ENCODE measurements around the gene MARCKS. TPM values are rescaled to one million over a fixed set of nuclear protein-coding genes. Genes with fewer than 3 reads are reported as not detected.

The MARCKS gene, protein sequence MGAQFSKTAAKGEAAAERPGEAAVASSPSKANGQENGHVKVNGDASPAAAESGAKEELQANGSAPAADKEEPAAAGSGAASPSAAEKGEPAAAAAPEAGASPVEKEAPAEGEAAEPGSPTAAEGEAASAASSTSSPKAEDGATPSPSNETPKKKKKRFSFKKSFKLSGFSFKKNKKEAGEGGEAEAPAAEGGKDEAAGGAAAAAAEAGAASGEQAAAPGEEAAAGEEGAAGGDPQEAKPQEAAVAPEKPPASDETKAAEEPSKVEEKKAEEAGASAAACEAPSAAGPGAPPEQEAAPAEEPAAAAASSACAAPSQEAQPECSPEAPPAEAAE
- total RNA-seq: under 1 TPM; 0.27 to 0.42 TPM

DNA sequence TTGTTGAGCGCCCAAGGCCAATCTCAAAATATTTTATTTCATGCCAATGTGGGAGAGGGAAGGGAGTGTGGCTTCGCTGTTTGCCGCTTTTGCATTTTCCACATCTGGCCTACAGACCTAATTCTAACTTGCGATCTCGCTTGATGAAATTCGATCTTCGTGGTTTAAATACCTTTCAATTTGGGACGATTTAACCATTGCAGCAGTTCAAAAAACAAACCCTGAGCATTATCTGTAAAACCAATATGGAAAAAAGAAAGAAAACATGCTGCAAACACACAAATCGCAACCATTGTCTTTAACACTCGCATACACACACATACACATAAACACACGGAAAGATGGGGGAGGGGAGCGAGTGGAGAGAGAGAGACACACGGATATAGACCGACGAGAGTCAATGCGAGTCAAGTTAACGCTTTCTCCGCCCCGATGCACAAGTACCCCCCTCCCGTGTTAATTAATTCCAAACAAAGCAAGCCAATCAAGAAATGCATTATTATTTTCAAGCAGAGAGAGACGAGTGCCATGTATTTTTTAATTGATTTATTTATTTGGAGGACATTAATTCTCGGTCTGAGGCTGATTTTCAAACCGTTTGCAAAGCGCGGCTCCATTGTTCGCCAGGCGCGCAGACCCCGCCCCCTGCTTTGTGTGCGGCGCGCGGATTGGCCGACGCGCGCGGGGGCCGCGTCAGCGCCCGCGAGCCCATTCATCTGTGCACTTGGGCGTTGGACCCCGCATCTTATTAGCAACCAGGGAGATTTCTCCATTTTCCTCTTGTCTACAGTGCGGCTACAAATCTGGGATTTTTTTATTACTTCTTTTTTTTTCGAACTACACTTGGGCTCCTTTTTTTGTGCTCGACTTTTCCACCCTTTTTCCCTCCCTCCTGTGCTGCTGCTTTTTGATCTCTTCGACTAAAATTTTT, at the start of gene MARCKS:
Gene MARCKS (plus strand): TSS at position 721 of the 931 bp plus-strand sequence. CDS start 401 bp downstream, outside the sequence.
- H3K4me1 Mint-ChIP-seq: peaks cover 13% of the 10 kb centered on the region
- no peaks in the 10 kb centered on the region for H3K36me3 Mint-ChIP-seq (ENCODE audit: low read depth)
- no peak within 1 kb of the TSS for H3K4me3 Mint-ChIP-seq
- H3K27me3 Mint-ChIP-seq: peaks cover 38% of the 10 kb centered on the region
- DNase-seq (peak; percentile 69), ATAC-seq (peak; percentile 32)
- intact Hi-C loops (cut with DNase I, micrococcal nuclease): loop anchor here (2.0 to 5.0 kb wide), 2 partner anchors 225 to 226 kb away; no protein-coding TSS in a partner anchor
- H3K27ac Mint-ChIP-seq: no peak within 1 kb of the TSS
- CTCF ChIA-PET: no interaction called here
- H3K9me3 Mint-ChIP-seq (ENCODE audit: low read depth): no peaks in the 10 kb centered on the region
- POLR2A ChIA-PET: no interaction called here

DNA sequence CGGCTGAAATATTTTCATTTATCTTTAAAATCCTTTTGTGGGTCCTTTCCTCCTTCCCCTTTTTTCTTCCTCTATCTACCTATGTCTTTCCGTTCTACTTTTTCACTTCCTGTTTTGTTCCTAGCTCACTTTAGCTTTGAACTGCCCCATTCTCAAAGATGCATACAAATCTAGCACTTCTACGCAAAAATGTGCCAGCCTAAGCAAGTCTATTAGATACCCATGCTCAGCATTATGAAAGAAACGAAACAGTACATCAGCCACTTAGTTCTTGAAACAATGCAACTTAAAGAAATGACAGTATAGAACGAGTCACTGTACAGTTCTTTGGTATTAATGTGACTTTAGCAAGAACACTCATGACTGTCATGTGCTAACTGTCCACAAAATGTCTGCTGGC, 47.3 kb upstream of the MARCKS start:
- Mint-ChIP-seq H3K4me3 (no peak overlapping the region), H3K27ac (no peak overlapping the region), H3K27me3 (no peaks in the 10 kb centered on the region), H3K9me3 (ENCODE audit: low read depth) (no peaks in the 10 kb centered on the region), H3K36me3 (ENCODE audit: low read depth) (no peaks in the 10 kb centered on the region), H3K4me1 (peaks cover 6% of the 10 kb centered on the region)
- intact Hi-C loops (cut with DNase I, micrococcal nuclease): loop anchor here in 1 of 2 experiments (5.0 kb wide), 1 partner anchor 178 kb away; no protein-coding TSS in a partner anchor
- DNase-seq: no peak
- peak; percentile 42 for ATAC-seq
- ChIA-PET POLR2A (no interaction called here), CTCF (no interaction called here)

DNA sequence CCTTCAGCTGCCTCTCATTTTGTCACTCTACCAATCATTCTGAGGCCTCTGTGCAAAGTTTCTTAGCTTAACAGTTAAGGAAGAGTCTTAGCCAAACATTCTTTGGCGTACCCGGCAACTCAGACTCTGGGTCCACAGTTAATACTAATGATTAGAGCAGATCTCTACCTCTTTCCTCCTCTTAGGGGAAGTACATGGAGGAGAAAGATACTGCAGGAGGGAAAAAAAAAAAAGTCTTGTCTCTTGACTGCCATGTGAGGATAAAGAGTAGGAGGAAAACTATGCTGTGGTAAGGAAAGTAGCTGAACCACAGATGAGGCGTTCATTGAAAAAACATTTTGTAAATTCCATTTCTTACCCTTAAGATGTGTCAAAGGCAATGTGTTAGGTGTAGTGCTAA, 44.0 kb upstream of the MARCKS start:
- Mint-ChIP-seq H3K4me3 (no peak overlapping the region), H3K27ac (no peak overlapping the region), H3K27me3 (peaks cover 1% of the 10 kb centered on the region), H3K4me1 (peaks cover 4% of the 10 kb centered on the region), H3K9me3 (ENCODE audit: low read depth) (no peaks in the 10 kb centered on the region), H3K36me3 (ENCODE audit: low read depth) (no peaks in the 10 kb centered on the region)
- POLR2A ChIA-PET: no interaction called here
- ATAC-seq (no peak), DNase-seq (no peak)
- intact Hi-C loops (cut with DNase I, micrococcal nuclease): no loop called here
- CTCF ChIA-PET: no interaction called here

DNA sequence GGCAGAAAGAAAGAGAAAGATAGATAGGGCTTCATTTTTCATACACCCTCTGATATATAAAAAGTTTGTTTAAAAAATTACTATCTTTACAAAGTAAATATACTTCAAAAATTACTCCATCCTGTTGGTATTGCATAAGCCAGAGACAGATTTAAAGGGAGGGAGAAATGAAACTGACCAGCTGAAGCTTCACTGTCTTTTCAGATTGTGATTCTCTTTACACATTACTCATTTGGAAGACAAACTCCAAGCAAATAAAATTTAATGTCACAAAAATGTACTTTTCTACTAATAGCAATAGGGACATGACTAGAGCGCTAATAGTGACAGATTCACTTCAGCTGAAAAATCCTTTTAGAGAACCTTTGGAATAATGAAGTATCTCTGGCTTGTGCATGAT, 38.6 kb upstream of the MARCKS start:
- ChIA-PET CTCF (interaction anchor here (1.1 kb wide), 1 partner anchor 40 kb away, joined by 4 read pairs; no protein-coding TSS in a partner anchor), POLR2A (no interaction called here)
- Mint-ChIP-seq H3K9me3 (ENCODE audit: low read depth) (no peaks in the 10 kb centered on the region), H3K27ac (no peak overlapping the region), H3K27me3 (peaks cover 7% of the 10 kb centered on the region), H3K4me3 (no peak overlapping the region), H3K36me3 (ENCODE audit: low read depth) (no peaks in the 10 kb centered on the region), H3K4me1 (no peaks in the 10 kb centered on the region)
- intact Hi-C loops (cut with DNase I, micrococcal nuclease): no loop called here
- DNase-seq (no peak), ATAC-seq (no peak)

DNA sequence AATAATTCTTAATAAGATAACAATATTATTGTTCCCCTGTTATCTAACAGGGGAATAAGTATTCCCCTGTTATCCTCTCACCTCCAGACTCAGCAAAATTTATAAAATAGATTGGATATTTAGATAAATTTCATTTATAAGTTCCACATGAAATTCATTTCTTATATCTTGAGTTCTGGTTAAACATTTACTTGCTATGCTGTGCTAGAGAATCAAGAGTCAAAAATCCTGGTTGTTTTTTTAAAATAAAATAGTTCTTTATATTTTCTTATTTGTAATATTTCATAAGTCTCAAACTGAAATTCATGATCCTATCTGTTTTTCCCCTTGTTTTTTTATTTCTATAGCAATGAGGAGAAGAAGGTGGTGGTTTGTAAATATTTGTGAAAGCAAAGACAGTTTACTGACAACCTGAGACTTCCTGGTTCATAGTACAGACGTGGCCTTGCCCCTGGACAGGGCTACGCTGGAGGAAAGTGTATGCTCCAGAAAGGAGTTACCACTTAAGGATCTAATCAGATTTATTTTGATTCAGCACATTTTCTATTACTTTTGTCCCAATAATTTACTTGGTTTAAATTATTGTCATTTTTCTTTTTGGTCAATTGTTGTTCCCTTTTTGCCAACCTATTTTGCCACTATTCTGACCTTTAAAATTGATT, 37.8 kb upstream of the MARCKS start:
- Mint-ChIP-seq H3K4me3 (no peak overlapping the region), H3K27ac (no peak overlapping the region), H3K36me3 (ENCODE audit: low read depth) (no peaks in the 10 kb centered on the region), H3K27me3 (peaks cover 11% of the 10 kb centered on the region), H3K4me1 (no peaks in the 10 kb centered on the region), H3K9me3 (ENCODE audit: low read depth) (no peaks in the 10 kb centered on the region)
- CTCF ChIA-PET: no interaction called here
- no peak for ATAC-seq
- DNase-seq: no peak
- POLR2A ChIA-PET: no interaction called here
- intact Hi-C loops (cut with DNase I, micrococcal nuclease): no loop called here

GRCh38 chr6:113820761-113821160, 36.4 kb upstream of the MARCKS start:
- ChIA-PET CTCF (no interaction called here), POLR2A (no interaction called here)
- ATAC-seq: no peak
- intact Hi-C loops (cut with DNase I, micrococcal nuclease): no loop called here
- no peaks in the 10 kb centered on the region for H3K9me3 Mint-ChIP-seq (ENCODE audit: low read depth)
- no peak for DNase-seq
- no peak overlapping the region for H3K4me3 Mint-ChIP-seq
- peaks cover 13% of the 10 kb centered on the region for H3K27me3 Mint-ChIP-seq
- H3K27ac Mint-ChIP-seq: no peak overlapping the region
- no peaks in the 10 kb centered on the region for H3K4me1 Mint-ChIP-seq
- H3K36me3 Mint-ChIP-seq (ENCODE audit: low read depth): no peaks in the 10 kb centered on the region

DNA sequence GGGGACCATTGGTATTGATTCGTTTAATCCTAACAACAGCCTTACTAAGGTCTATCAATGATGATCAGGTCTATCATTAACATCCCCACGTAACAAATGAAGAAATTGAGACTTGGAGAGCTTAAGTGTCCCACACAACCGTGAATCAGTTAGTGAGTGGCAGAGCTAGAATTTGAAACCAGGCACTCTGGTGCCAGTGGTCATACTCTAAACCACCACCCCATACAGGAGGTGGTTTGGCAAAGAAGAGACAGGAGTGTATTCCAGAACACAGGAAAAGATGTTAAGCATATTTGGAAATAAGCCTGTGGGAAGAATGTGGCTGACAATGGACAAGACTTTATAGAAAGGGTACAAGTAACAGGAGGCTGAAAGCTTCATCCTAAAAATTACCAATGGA, 35.7 kb upstream of the MARCKS start:
- no peaks in the 10 kb centered on the region for H3K36me3 Mint-ChIP-seq (ENCODE audit: low read depth)
- ChIA-PET CTCF (no interaction called here), POLR2A (no interaction called here)
- H3K4me3 Mint-ChIP-seq: no peak overlapping the region
- peaks cover 13% of the 10 kb centered on the region for H3K27me3 Mint-ChIP-seq
- H3K27ac Mint-ChIP-seq: no peak overlapping the region
- DNase-seq (no peak), ATAC-seq (no peak)
- intact Hi-C loops (cut with DNase I, micrococcal nuclease): no loop called here
- H3K4me1 Mint-ChIP-seq: no peaks in the 10 kb centered on the region
- H3K9me3 Mint-ChIP-seq (ENCODE audit: low read depth): no peaks in the 10 kb centered on the region

GRCh38 chr6:113823916-113824315, 33.2 kb upstream of the MARCKS start:
- ATAC-seq (no peak), DNase-seq (no peak)
- intact Hi-C loops (cut with DNase I, micrococcal nuclease): no loop called here
- no peak overlapping the region for H3K4me3 Mint-ChIP-seq
- H3K27me3 Mint-ChIP-seq: peaks cover 16% of the 10 kb centered on the region
- H3K9me3 Mint-ChIP-seq (ENCODE audit: low read depth): no peaks in the 10 kb centered on the region
- no peak overlapping the region for H3K27ac Mint-ChIP-seq
- POLR2A ChIA-PET: no interaction called here
- CTCF ChIA-PET: no interaction called here
- H3K4me1 Mint-ChIP-seq: no peaks in the 10 kb centered on the region
- no peaks in the 10 kb centered on the region for H3K36me3 Mint-ChIP-seq (ENCODE audit: low read depth)

DNA sequence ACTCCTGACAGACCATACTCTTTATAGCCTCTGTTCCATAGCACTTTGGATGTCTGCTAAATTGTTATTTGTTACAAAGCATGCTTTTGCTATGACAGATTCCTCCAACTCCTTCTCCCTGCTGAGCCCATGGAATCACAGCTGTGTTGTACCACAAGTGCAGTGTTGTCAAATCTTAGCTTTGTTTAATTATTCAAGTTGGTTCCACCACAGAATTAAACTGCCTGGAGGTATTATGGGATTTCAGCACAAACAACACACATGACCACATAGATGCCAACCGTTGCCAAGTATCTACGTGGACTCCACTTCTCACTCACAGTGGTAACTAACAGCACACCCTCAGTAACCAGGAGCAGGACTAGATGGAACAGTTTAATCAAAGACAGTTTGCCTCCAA, 32.7 kb upstream of the MARCKS start:
- Mint-ChIP-seq H3K4me3 (no peak overlapping the region), H3K36me3 (ENCODE audit: low read depth) (no peaks in the 10 kb centered on the region), H3K4me1 (no peaks in the 10 kb centered on the region), H3K9me3 (ENCODE audit: low read depth) (no peaks in the 10 kb centered on the region), H3K27me3 (peaks cover 18% of the 10 kb centered on the region), H3K27ac (no peak overlapping the region)
- intact Hi-C loops (cut with DNase I, micrococcal nuclease): no loop called here
- no peak for DNase-seq
- no peak for ATAC-seq
- ChIA-PET POLR2A (no interaction called here), CTCF (no interaction called here)

- peaks cover 22% of the 10 kb centered on the region for H3K27me3 Mint-ChIP-seq
- POLR2A ChIA-PET: no interaction called here
- intact Hi-C loops (cut with DNase I, micrococcal nuclease): no loop called here
These were observed 32.3 kb upstream of the MARCKS start for GRCh38 chr6:113824866-113825265.

DNA sequence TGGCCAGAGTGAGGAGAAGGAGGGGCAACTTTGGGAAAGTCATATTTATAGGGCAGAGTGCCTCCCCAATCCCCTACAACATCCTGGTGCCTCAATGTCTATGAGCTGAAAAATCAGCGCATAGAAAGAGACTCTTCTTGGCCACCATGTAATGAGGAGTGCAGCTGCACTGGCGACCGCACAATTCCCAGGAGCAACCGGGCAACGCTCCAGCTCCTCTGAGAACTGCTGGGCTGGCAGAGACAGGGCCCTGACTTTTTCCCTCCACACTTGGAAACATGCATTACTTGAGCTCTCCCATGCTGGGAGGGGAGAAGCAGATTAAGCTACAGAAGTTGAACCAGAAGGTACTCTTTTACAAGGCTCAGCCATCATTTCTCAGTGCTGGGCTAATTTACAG, 31.4 kb upstream of the MARCKS start:
- no peaks in the 10 kb centered on the region for H3K9me3 Mint-ChIP-seq (ENCODE audit: low read depth)
- ATAC-seq: no peak
- CTCF ChIA-PET: no interaction called here
- no peaks in the 10 kb centered on the region for H3K4me1 Mint-ChIP-seq
- no peak overlapping the region for H3K27ac Mint-ChIP-seq
- peaks cover 24% of the 10 kb centered on the region for H3K27me3 Mint-ChIP-seq
- H3K4me3 Mint-ChIP-seq: no peak overlapping the region
- intact Hi-C loops (cut with DNase I, micrococcal nuclease): no loop called here
- DNase-seq: no peak
- POLR2A ChIA-PET: no interaction called here
- no peaks in the 10 kb centered on the region for H3K36me3 Mint-ChIP-seq (ENCODE audit: low read depth)

More at GRCh38 chr6:113824866-113825265, 32.3 kb upstream of the MARCKS start:
- Mint-ChIP-seq H3K27ac (no peak overlapping the region), H3K4me1 (no peaks in the 10 kb centered on the region), H3K4me3 (no peak overlapping the region), H3K36me3 (ENCODE audit: low read depth) (no peaks in the 10 kb centered on the region), H3K9me3 (ENCODE audit: low read depth) (no peaks in the 10 kb centered on the region)
- ATAC-seq (no peak), DNase-seq (no peak)
- CTCF ChIA-PET: no interaction called here

All from activated CD4-positive, alpha-beta T cell treated with anti-CD3 and anti-CD28 coated beads for 36 hours (primary cell).